Esophagus muscularis mucosa (tissue), 4 donors: ENCODE results near the gene STRIP2.

Experiments used
- EP300 ChIP-seq: sonication (generic); formaldehyde crosslinking; IDR thresholded peaks from one replicate; pipeline ENCODE4 v1.6.1; 2017; ENCODE audit warnings: antibody characterized with exemption
- POLR2AphosphoS5 ChIP-seq, 2 donors: sonication (generic); formaldehyde crosslinking; IDR thresholded peaks; one replicate each; pipeline ENCODE4 v1.6.1; 2017; ENCODE audit warnings: antibody characterized with exemption in 2 of 2
- TF ChIP-seq, protein P1 (sequence below), 3 experiments: fragments of 200-600 bp in 2 of 3; fragments of 450-650 bp in 1 of 3; sonication (generic) in 2 of 3; IDR thresholded peaks; one replicate each; pipeline ENCODE4 v1.5.1; 2017 to 2019; ENCODE audit warnings: antibody characterized with exemption in 3 of 3, mild to moderate bottlenecking in 2 of 3, moderate library complexity in 1 of 3

DNA sequence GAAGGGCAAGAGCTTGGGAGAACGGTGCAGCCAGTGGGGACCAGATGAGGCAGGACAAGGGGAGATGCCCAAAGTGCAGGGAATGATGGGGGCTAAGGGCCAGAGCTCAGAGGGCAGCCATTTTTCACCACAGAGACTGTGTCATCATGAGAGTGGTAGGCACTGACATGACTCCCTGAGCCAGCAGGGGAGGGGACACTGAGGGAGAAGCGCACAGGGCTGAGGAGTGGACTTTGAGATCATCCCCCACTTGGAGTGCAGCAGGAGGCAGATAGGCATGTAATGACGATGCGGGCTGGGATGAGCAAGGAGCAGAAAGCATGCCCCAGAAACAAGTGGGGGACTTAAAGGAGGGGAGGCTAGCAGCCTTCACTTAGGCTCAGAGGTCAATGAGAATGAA, 62.9 kb downstream of the STRIP2 start:
- TF ChIP-seq, protein P1, sequence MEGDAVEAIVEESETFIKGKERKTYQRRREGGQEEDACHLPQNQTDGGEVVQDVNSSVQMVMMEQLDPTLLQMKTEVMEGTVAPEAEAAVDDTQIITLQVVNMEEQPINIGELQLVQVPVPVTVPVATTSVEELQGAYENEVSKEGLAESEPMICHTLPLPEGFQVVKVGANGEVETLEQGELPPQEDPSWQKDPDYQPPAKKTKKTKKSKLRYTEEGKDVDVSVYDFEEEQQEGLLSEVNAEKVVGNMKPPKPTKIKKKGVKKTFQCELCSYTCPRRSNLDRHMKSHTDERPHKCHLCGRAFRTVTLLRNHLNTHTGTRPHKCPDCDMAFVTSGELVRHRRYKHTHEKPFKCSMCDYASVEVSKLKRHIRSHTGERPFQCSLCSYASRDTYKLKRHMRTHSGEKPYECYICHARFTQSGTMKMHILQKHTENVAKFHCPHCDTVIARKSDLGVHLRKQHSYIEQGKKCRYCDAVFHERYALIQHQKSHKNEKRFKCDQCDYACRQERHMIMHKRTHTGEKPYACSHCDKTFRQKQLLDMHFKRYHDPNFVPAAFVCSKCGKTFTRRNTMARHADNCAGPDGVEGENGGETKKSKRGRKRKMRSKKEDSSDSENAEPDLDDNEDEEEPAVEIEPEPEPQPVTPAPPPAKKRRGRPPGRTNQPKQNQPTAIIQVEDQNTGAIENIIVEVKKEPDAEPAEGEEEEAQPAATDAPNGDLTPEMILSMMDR (IDR thresholded peaks at IDR 0.05), result no peak
- TF ChIP-seq POLR2AphosphoS5 (IDR thresholded peaks at IDR 0.05) (no peak), EP300 (no peak)
